ENCODE data around the gene RXFP2. TPM values are rescaled to one million over a fixed set of nuclear protein-coding genes. Genes with fewer than 3 reads are reported as not detected.

The RXFP2 gene
- total and polyA plus RNA-seq, 9 of the 15 experiments (the other 6 are each of a cell fraction or from before 2014, with no cell fraction given): not detected

DNA sequence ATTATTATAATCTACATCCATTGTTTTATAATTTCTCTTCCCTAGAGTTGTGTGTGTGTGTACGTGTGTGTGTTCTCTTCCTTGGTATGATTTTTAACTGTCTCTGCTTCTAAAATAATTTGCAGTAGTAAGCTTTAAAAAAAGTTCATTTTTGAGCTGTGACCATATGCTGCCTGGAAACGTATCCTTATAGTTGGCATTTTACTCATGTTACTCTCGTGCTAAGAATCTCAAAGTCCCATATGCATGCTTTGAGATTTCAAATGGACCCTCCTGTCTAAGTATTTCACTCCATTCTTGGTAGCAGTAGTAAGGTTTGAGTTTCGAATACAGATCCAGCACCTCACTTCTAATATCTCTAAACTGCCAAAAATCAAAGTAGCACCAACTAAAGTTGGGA, 109.9 kb downstream of the RXFP2 start:
- TF ChIP-seq GATAD2A (IDR thresholded peaks at IDR 0.05) (no peak), CEBPG (CRISPR knock-in tag; IDR thresholded peaks at IDR 0.05) (no peak), CEBPG (tag; conservative IDR thresholded peaks at IDR 0.05 in 1 of 2, IDR thresholded peaks at IDR 0.05 in 1 of 2) (no peak), ZNF274 (IDR thresholded peaks at IDR 0.05; ENCODE audit: borderline replicate concordance, low read depth, low read length) (no peak), CREB5 (CRISPR knock-in tag; IDR thresholded peaks at IDR 0.05) (no peak), ZBED1 (IDR thresholded peaks at IDR 0.05) (no peak), TOE1 (IDR thresholded peaks at IDR 0.05; ENCODE audit: borderline replicate concordance) (no peak), TOE1 (CRISPR knock-in tag; IDR thresholded peaks at IDR 0.05; ENCODE audit: borderline replicate concordance, low read depth) (no peak), PTRF (tag; IDR thresholded peaks at IDR 0.05) (no peak), GATAD2B (IDR thresholded peaks at IDR 0.05; ENCODE audit: borderline replicate concordance) (no peak), RHOXF2B (CRISPR knock-in tag; conservative IDR thresholded peaks at IDR 0.05) (no peak), ZNF239 (CRISPR knock-in tag; IDR thresholded peaks at IDR 0.05) (no peak), ZNF384 (IDR thresholded peaks at IDR 0.05; ENCODE audit: low read depth, low read length) (no peak), PRMT5 (CRISPR knock-in tag; IDR thresholded peaks at IDR 0.05) (no peak), IRF1 (CRISPR knock-in tag; IDR thresholded peaks at IDR 0.05; ENCODE audit: borderline replicate concordance) (no peak)
- no peak overlapping the region for H3K4me2 ChIP-seq (ENCODE audit: insufficient read depth, low read length)
- ATAC-seq: no peak

More for the DNA sequence above, 109.9 kb downstream of the RXFP2 start:
- H3K9me3 ChIP-seq (replicated peaks; ENCODE audit: control insufficient read depth, insufficient read depth, low read depth, low read length): no peaks in the 10 kb centered on the region
- H2AFZ ChIP-seq (ENCODE audit: low read depth, low read length): no peak overlapping the region
- 0 out of 5 replicates have a peak, but pooled peaks cover 0 to 4% of the 10 kb centered on the region in 2 experiments for H3K27me3 ChIP-seq (ENCODE audit: control insufficient read depth in 2 of 2, insufficient read depth in 2 of 2, low read length in 2 of 2)
- no TSS peak for BruUV-seq (replicated peaks)
- no peak overlapping the region for H3K27ac ChIP-seq (ENCODE audit: extremely low read depth, low read depth, low read length)
- H3K79me2 ChIP-seq (ENCODE audit: control insufficient read depth, insufficient read depth, low read length): no peaks in the 10 kb centered on the region
- H3K36me3 ChIP-seq (ENCODE audit: control insufficient read depth, insufficient read depth, low read length): no peaks in the 10 kb centered on the region
- WGBS (ENCODE audit: insufficient coverage, low coverage, missing lambda C conversion rate): 0% methylated on average over 4 of the region's 4 CpGs
- ChIA-PET POLR2A (interaction anchor here (0.5 kb wide), 1 partner anchor 503 kb away, joined by 3 read pairs; no protein-coding TSS in a partner anchor), CTCF (ENCODE audit: low intra/inter-chr PET ratio) (no interaction called here)
- FAIRE-seq (no peak), DNase-seq (ENCODE audit: extremely low read depth in 1 of 4, low spot score in 3 of 4) (no peak)
- intact Hi-C loops (cut with micrococcal nuclease): no loop called here
- no peak overlapping the region for H3K4me3 ChIP-seq
- H3K9me1 ChIP-seq (ENCODE audit: control insufficient read depth, insufficient read depth, low read length): no peaks in the 10 kb centered on the region
- H3K4me1 ChIP-seq (replicated peaks in 1 of 2; ENCODE audit: control insufficient read depth in 2 of 2, insufficient read depth in 2 of 2, low read length in 2 of 2): peaks cover 0 to 10% of the 10 kb centered on the region in 2 experiments; a peak in 2 of 5 replicates
- H4K20me1 ChIP-seq (replicated peaks; ENCODE audit: control insufficient read depth, insufficient read depth, low read length): no peaks in the 10 kb centered on the region
- in situ Hi-C loops (cut with MboI): no loop called here
- no peak overlapping the region for H3K9ac ChIP-seq (ENCODE audit: insufficient read depth in 1 of 2, low read depth in 2 of 2, low read length in 2 of 2)

All from K562 (cell line).